Upper lobe of left lung (tissue), 6 donors: Measurements from ENCODE around the gene SNX1. TPM values are rescaled to one million over a fixed set of nuclear protein-coding genes. Genes with fewer than 3 reads are reported as not detected.

Source experiments
- ATAC-seq, 2 donors: fragments of 200-7000 bp; cut with Tn5 transposase; one replicate each; pipeline ENCODE4 v1.9.1; 2022; ENCODE audit warnings: mild to moderate bottlenecking in 2 of 2, moderate library complexity in 2 of 2; ENCODE audit not compliant: low FRiP score in 2 of 2
- DNase-seq, 2 donors: peaks; one replicate each; pipeline ENCODE4 v3.0.0-alpha.2; 2019 to 2020
- H3K27ac ChIP-seq, 4 donors: fragments of 200-600 bp; sonication (generic); one replicate each; pipeline ENCODE4 v1.5.1; 2016 to 2019
- H3K27me3 ChIP-seq, 4 donors: fragments of 200-600 bp; sonication (generic); one replicate each; pipeline ENCODE4 v1.5.1; 2017 to 2019
- H3K36me3 ChIP-seq, 4 donors: fragments of 200-600 bp; sonication (generic); one replicate each; pipeline ENCODE4 v1.5.1; 2016 to 2019
- H3K4me1 ChIP-seq, 4 donors: fragments of 200-600 bp; sonication (generic); one replicate each; pipeline ENCODE4 v1.5.1; 2018 to 2019
- H3K4me3 ChIP-seq, 4 donors: fragments of 200-600 bp; sonication (generic); one replicate each; pipeline ENCODE4 v1.5.1; 2017 to 2019; ENCODE audit warnings: mild to moderate bottlenecking in 2 of 4, moderate library complexity in 1 of 4
- H3K9me3 ChIP-seq, 4 donors: fragments of 200-600 bp; sonication (generic); one replicate each; pipeline ENCODE4 v1.5.1; 2018 to 2019
- EP300 ChIP-seq, 4 donors: sonication (generic); formaldehyde crosslinking; IDR thresholded peaks; one replicate each; pipeline ENCODE4 v1.5.1; 2017; ENCODE audit warnings: antibody characterized with exemption in 4 of 4, control low read depth in 2 of 4
- POLR2A ChIP-seq, 4 donors: fragments of 450-650 bp; IDR thresholded peaks; one replicate each; pipeline ENCODE4 v1.5.1; 2016 to 2017; ENCODE audit warnings: antibody characterized with exemption in 4 of 4, mild to moderate bottlenecking in 2 of 4
- POLR2AphosphoS5 ChIP-seq, 2 donors: sonication (generic); formaldehyde crosslinking; IDR thresholded peaks; one replicate each; pipeline ENCODE4 v1.5.1; 2017; ENCODE audit warnings: antibody characterized with exemption in 2 of 2
- WGBS, 2 donors: methylation state at CpG; one replicate each; pipeline ENCODE4 v1.1.5; 2017 to 2018; 5-methylcytosine and 5-hydroxymethylcytosine counted together
- total RNA-seq, 6 donors: library from RNA; depleted of rRNA in 4 of 6; stranded (reverse); fragments of >200 nt in 4 of 6; gene quantifications; one replicate each; pipeline versions ENCODE4 v1.1.0 to v1.2.1, GENCODE V29; 2016 to 2021
- TF ChIP-seq, protein P1 (sequence below), 6 experiments: fragments of 450-650 bp in 4 of 6; fragments of 200-600 bp in 2 of 6; sonication (generic) in 2 of 6; IDR thresholded peaks; one replicate each; pipeline ENCODE4 v1.5.1; 2016 to 2019; ENCODE audit warnings: antibody characterized with exemption in 6 of 6
- donor health status: DM: no; HTN: no; CAD: no; lungs with moderate emphysema.
- donor health status: DM: no; HTN: yes; CAD: no; lungs with severe emphysema.

Gene SNX1
- total RNA-seq, 6 donors from 2014 or later, result 103 to 234 (median 154) TPM

DNA sequence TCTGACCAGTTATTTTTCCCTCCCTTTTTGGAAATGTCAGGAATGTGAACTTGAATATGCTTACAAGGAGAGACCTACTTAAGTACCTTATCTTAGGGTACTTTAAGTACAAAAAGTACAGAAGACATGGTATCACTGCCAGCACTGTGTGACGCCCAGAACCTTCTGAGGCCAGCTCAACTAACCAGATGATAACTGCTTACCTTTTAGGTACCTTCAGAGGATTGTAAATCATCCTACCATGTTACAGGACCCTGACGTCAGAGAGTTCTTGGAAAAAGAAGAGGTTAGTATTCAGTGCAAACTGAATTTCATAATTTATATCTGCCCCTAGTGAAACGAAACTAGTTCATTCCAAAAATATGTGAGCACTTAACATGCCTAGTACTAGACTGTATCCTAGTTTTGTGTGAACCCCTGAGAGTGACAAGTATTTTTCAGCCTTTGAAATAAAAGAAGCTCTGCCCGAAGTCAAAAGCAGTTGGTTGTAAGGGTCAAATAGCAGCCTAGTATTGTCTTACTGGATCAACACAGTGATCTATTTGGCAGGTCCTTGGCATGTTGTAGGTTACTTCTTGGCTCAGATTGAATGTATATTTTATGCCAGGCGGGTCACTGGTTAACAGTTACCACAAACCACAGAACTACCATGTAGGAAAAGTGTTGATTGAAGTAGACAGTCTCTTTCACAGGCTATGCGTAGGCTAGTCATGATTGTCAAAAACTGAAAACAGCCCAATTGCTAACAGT, 31.9 kb downstream of the SNX1 start:
- H3K4me1 ChIP-seq, result peaks cover 0 to 14% (median 3%) of the 10 kb centered on the region in 4 donors
- 70 to 75% methylated on average over 6 of the region's 6 CpGs for WGBS, 2 donors
- peak in 1 of 2 donors; percentile 54 for DNase-seq
- no peak overlapping the region for H3K4me3 ChIP-seq
- peak overlapping the region; percentile 2 to 59 (median 23) for H3K27ac ChIP-seq
- H3K9me3 ChIP-seq, result no peaks in the 10 kb centered on the region
- ATAC-seq, result peak; percentile 50 to 83
- H3K27me3 ChIP-seq, result no peaks in the 10 kb centered on the region
- peaks cover 29 to 100% (median 78%) of the 10 kb centered on the region in 4 donors for H3K36me3 ChIP-seq
- TF ChIP-seq POLR2AphosphoS5 (IDR thresholded peaks at IDR 0.05), result peak in 1 of 2 donors; percentile 25
- TF ChIP-seq POLR2A (IDR thresholded peaks at IDR 0.05), result no peak
- TF ChIP-seq, protein P1, sequence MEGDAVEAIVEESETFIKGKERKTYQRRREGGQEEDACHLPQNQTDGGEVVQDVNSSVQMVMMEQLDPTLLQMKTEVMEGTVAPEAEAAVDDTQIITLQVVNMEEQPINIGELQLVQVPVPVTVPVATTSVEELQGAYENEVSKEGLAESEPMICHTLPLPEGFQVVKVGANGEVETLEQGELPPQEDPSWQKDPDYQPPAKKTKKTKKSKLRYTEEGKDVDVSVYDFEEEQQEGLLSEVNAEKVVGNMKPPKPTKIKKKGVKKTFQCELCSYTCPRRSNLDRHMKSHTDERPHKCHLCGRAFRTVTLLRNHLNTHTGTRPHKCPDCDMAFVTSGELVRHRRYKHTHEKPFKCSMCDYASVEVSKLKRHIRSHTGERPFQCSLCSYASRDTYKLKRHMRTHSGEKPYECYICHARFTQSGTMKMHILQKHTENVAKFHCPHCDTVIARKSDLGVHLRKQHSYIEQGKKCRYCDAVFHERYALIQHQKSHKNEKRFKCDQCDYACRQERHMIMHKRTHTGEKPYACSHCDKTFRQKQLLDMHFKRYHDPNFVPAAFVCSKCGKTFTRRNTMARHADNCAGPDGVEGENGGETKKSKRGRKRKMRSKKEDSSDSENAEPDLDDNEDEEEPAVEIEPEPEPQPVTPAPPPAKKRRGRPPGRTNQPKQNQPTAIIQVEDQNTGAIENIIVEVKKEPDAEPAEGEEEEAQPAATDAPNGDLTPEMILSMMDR (IDR thresholded peaks at IDR 0.05), result no peak
- peak in 2 of 4 donors; percentile 44 to 52 for TF ChIP-seq EP300 (IDR thresholded peaks at IDR 0.05)

DNA sequence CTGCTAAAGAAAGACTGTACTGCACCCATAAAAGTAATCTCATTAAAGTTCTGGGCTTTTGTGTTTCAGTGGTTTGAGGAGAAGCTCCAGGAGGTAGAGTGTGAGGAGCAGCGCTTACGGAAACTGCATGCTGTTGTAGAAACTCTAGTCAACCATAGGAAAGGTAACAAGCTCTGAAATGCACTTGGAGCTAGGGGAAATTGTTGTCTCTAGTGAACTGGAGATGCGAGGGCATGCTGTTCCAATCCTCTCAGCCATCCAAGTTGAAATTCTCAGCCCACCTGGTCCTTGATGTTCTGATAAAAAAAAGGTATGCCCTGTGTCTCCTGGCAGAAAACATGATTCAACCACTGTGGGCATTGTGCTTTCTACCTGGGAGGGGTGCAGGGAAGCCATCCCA, 34.4 kb downstream of the SNX1 start:
- peaks cover 0 to 26% (median 19%) of the 10 kb centered on the region in 4 donors for H3K4me1 ChIP-seq
- H3K9me3 ChIP-seq, result no peaks in the 10 kb centered on the region
- no peaks in the 10 kb centered on the region for H3K27me3 ChIP-seq
- no peak for TF ChIP-seq EP300 (IDR thresholded peaks at IDR 0.05)
- TF ChIP-seq POLR2A (IDR thresholded peaks at IDR 0.05), result no peak
- no peak for TF ChIP-seq POLR2AphosphoS5 (IDR thresholded peaks at IDR 0.05)
- TF ChIP-seq, protein P1 (IDR thresholded peaks at IDR 0.05), result no peak
- ATAC-seq (no peak), DNase-seq (no peak)
- WGBS, 2 donors, result 98% methylated on average over 3 of the region's 3 CpGs
- H3K27ac ChIP-seq, result no peak overlapping the region
- peaks cover 29 to 100% (median 81%) of the 10 kb centered on the region in 4 donors for H3K36me3 ChIP-seq
- no peak overlapping the region for H3K4me3 ChIP-seq

DNA sequence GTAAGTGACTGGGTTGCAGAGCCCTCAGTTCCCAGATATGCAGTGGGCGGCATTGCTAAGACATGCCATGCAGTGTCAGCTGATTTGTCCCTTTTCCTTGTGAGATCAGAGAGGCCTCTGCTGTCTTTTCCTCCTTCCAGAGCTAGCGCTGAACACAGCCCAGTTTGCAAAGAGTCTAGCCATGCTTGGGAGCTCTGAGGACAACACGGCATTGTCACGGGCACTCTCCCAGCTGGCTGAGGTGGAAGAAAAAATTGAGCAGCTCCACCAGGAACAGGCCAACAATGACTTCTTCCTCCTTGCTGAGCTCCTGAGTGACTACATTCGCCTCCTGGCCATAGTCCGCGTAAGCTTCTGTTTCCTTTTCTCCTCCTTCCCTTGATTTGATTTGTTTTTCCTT, 35.8 kb downstream of the SNX1 start:
- WGBS, 2 donors, result 92 to 95% methylated on average over 6 to 7 of the region's 7 CpGs
- ATAC-seq (no peak), DNase-seq (no peak)
- TF ChIP-seq, protein P1 (IDR thresholded peaks at IDR 0.05), result no peak
- TF ChIP-seq POLR2A (IDR thresholded peaks at IDR 0.05), result no peak
- no peak for TF ChIP-seq POLR2AphosphoS5 (IDR thresholded peaks at IDR 0.05)
- TF ChIP-seq EP300 (IDR thresholded peaks at IDR 0.05), result no peak
- H3K4me3 ChIP-seq, result no peak overlapping the region
- H3K4me1 ChIP-seq, result peaks cover 0 to 26% (median 18%) of the 10 kb centered on the region in 4 donors
- no peaks in the 10 kb centered on the region for H3K27me3 ChIP-seq
- no peak overlapping the region for H3K27ac ChIP-seq
- H3K9me3 ChIP-seq, result no peaks in the 10 kb centered on the region
- peaks cover 34 to 100% (median 89%) of the 10 kb centered on the region in 4 donors for H3K36me3 ChIP-seq

DNA sequence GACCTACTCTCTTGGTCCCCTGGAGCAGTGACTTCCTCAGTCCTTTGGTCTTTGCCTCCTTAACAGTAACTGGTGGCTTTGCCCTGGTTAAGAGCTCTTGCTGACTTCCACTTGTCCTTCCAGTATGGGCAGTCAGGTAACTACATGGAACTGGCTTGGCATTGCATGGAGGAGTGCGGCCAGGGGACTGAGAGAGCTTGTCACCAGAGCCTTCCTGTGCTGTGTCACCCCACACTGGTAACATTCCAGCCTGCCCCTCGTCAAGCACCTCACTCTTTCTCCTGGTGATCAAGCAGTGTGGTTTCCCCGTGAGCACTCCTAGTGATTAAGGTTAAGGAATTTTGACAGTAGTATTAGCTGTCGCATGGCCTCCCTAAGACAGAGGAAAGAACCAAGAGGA, 36.4 kb downstream of the SNX1 start:
- TF ChIP-seq POLR2AphosphoS5 (IDR thresholded peaks at IDR 0.05) (no peak), POLR2A (IDR thresholded peaks at IDR 0.05) (no peak), EP300 (IDR thresholded peaks at IDR 0.05) (no peak)
- TF ChIP-seq, protein P1 (IDR thresholded peaks at IDR 0.05), result no peak
- Histone ChIP-seq H3K36me3 (peaks cover 36 to 100% (median 91%) of the 10 kb centered on the region in 4 donors), H3K27me3 (no peaks in the 10 kb centered on the region), H3K9me3 (no peaks in the 10 kb centered on the region), H3K27ac (no peak overlapping the region), H3K4me1 (peaks cover 0 to 23% (median 16%) of the 10 kb centered on the region in 4 donors), H3K4me3 (no peak overlapping the region)
- 78% methylated on average over 4 of the region's 4 CpGs for WGBS, 2 donors
- DNase-seq (peak in 1 of 2 donors; percentile 49), ATAC-seq (peak in 1 of 2 donors; percentile 43)
